Tibial nerve (tissue), 4 donors: Measurements from ENCODE around the gene SH3BP4.

ENCODE experiments used
- CTCF ChIP-seq, 5 experiments: fragments of 200-600 bp in 3 of 5; fragments of 450-650 bp in 2 of 5; sonication (generic) in 3 of 5; IDR thresholded peaks; one replicate each; pipeline ENCODE4 v1.5.1; 2016 to 2019; ENCODE audit warnings: antibody characterized with exemption in 5 of 5, mild to moderate bottlenecking in 3 of 5, moderate library complexity in 2 of 5
- EP300 ChIP-seq, 2 donors: sonication (generic); formaldehyde crosslinking; IDR thresholded peaks; one replicate each; pipeline ENCODE4 v1.6.1; 2017; ENCODE audit warnings: antibody characterized with exemption in 2 of 2, mild to moderate bottlenecking in 1 of 2
- POLR2A ChIP-seq, 2 donors: fragments of 450-650 bp; IDR thresholded peaks; one replicate each; pipeline ENCODE4 v1.6.1; 2017; ENCODE audit warnings: antibody characterized with exemption in 2 of 2, mild to moderate bottlenecking in 2 of 2, moderate library complexity in 2 of 2

- TF ChIP-seq EP300 (IDR thresholded peaks at IDR 0.05) (no peak), CTCF (IDR thresholded peaks at IDR 0.05) (no peak), POLR2A (IDR thresholded peaks at IDR 0.05) (no peak)
Observed at GRCh38 chr2:234986390-234986789, 34.6 kb downstream of the SH3BP4 start.
